ENCODE data around the gene RTTN.

DNA sequence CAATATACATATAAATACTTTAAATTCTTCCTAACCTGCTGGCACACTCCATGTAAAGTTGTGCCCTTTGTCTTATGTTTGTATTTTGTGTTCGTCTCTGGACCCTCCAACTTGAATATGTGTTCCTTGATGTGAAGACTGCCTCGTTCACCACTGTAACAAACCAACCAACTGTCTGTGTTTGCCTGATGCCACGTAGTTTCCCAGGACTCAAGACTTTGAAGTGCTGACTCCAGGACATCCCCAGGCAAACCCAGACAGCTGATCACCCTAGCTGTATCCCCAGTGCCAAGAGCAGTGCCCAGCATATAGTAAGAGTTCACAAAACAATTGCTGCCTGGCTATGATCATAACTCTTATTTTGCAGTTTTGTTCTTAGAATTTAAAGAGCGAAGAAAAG, 242.3 kb downstream of the RTTN start:
- TF ChIP-seq POLR2A (IDR thresholded peaks at IDR 0.05; ENCODE audit: low read depth, low read length) (no peak), SMC3 (IDR thresholded peaks at IDR 0.05; ENCODE audit: low read depth, low read length) (no peak), MXI1 (IDR thresholded peaks at IDR 0.05; ENCODE audit: borderline replicate concordance, low read depth, low read length) (no peak)
- TF ChIP-seq, protein P1, sequence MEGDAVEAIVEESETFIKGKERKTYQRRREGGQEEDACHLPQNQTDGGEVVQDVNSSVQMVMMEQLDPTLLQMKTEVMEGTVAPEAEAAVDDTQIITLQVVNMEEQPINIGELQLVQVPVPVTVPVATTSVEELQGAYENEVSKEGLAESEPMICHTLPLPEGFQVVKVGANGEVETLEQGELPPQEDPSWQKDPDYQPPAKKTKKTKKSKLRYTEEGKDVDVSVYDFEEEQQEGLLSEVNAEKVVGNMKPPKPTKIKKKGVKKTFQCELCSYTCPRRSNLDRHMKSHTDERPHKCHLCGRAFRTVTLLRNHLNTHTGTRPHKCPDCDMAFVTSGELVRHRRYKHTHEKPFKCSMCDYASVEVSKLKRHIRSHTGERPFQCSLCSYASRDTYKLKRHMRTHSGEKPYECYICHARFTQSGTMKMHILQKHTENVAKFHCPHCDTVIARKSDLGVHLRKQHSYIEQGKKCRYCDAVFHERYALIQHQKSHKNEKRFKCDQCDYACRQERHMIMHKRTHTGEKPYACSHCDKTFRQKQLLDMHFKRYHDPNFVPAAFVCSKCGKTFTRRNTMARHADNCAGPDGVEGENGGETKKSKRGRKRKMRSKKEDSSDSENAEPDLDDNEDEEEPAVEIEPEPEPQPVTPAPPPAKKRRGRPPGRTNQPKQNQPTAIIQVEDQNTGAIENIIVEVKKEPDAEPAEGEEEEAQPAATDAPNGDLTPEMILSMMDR (conservative IDR thresholded peaks at IDR 0.05; ENCODE audit: low read depth, low read length): no peak
- TF ChIP-seq, protein P2, sequence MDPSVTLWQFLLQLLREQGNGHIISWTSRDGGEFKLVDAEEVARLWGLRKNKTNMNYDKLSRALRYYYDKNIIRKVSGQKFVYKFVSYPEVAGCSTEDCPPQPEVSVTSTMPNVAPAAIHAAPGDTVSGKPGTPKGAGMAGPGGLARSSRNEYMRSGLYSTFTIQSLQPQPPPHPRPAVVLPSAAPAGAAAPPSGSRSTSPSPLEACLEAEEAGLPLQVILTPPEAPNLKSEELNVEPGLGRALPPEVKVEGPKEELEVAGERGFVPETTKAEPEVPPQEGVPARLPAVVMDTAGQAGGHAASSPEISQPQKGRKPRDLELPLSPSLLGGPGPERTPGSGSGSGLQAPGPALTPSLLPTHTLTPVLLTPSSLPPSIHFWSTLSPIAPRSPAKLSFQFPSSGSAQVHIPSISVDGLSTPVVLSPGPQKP (IDR thresholded peaks at IDR 0.05; ENCODE audit: borderline replicate concordance, low read depth, low read length): no peak
- TF ChIP-seq, protein P3, sequence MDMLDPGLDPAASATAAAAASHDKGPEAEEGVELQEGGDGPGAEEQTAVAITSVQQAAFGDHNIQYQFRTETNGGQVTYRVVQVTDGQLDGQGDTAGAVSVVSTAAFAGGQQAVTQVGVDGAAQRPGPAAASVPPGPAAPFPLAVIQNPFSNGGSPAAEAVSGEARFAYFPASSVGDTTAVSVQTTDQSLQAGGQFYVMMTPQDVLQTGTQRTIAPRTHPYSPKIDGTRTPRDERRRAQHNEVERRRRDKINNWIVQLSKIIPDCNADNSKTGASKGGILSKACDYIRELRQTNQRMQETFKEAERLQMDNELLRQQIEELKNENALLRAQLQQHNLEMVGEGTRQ (IDR thresholded peaks at IDR 0.05; ENCODE audit: low read depth, low read length): no peak
